Measurements from ENCODE around the gene CD7. TPM values are rescaled to one million over a fixed set of nuclear protein-coding genes. Genes with fewer than 3 reads are reported as not detected.

Gene CD7
- total and polyA plus RNA-seq, 9 of the 15 experiments (the other 6 are each of a cell fraction or from before 2014, with no cell fraction given): 0.21 to 0.35 TPM; not detected in 7

DNA sequence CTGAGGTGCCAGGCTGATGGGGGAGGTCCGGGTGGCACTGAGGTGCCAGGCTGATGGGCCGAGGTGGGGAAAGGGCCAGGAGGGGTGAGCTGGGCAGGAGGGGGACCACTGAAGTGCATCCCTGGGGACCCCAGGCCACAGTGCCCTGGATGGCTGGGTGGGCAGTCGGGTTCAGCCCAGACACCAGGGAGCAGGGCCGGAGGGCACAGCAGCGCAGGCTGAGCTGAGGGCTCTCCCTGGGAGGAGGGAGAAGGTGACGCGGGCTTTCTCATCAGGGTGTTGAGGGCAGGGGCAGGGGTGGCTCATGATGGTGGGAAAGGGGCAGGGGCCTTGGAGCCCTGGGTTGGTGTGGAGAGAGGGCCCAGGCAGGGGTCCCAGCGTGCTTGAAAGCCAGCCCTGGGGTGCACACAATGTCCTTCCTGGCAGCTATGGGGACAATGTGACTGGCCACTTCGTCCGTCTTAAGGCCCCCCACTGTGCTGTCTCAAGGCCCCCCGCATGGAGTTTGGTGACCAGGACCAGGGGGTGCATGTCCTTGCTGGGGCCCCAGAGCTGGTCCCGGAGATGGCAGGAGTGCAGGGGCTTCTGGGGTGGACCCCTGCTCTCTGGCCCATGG, 16.0 kb downstream of the CD7 start (continued):
- no peak for TF ChIP-seq HOMEZ (CRISPR knock-in tag; IDR thresholded peaks at IDR 0.05)
- TF ChIP-seq SUPT5H (IDR thresholded peaks at IDR 0.05): no peak
- TF ChIP-seq RBM22 (IDR thresholded peaks at IDR 0.05; ENCODE audit: low read depth, low read length, poor library complexity, severe bottlenecking): no peak
- TF ChIP-seq PCBP2 (IDR thresholded peaks at IDR 0.05; ENCODE audit: low read depth, low read length, poor library complexity, severe bottlenecking): no peak
- peak in 1 of 2 experiments; percentile 86; a peak in 2 of 4 replicates for TF ChIP-seq MLLT1 (IDR thresholded peaks at IDR 0.05)
- TF ChIP-seq, protein P1, sequence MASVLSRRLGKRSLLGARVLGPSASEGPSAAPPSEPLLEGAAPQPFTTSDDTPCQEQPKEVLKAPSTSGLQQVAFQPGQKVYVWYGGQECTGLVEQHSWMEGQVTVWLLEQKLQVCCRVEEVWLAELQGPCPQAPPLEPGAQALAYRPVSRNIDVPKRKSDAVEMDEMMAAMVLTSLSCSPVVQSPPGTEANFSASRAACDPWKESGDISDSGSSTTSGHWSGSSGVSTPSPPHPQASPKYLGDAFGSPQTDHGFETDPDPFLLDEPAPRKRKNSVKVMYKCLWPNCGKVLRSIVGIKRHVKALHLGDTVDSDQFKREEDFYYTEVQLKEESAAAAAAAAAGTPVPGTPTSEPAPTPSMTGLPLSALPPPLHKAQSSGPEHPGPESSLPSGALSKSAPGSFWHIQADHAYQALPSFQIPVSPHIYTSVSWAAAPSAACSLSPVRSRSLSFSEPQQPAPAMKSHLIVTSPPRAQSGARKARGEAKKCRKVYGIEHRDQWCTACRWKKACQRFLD (CRISPR knock-in tag; IDR thresholded peaks at IDR 0.05): 0 out of 2 replicates have a peak, but pooled peaks have one; percentile 23
- no peak for TF ChIP-seq ZNF551 (CRISPR knock-in tag; IDR thresholded peaks at IDR 0.05)
- peak; percentile 28 for TF ChIP-seq PCBP1 (IDR thresholded peaks at IDR 0.05; ENCODE audit: low read depth, low read length, poor library complexity, severe bottlenecking)
- TF ChIP-seq ZFX (CRISPR knock-in tag; IDR thresholded peaks at IDR 0.05): peak; percentile 30; the same call in 1 of the 2 replicates
- no peak for TF ChIP-seq KLF13 (tag; IDR thresholded peaks at IDR 0.05; ENCODE audit: borderline replicate concordance, low read depth)
- TF ChIP-seq RBFOX2 (IDR thresholded peaks at IDR 0.05; ENCODE audit: low read depth, low read length): peak; percentile 31; the same call in 1 of the 2 replicates
- no peak for TF ChIP-seq RCOR1 (IDR thresholded peaks at IDR 0.05; ENCODE audit: borderline replicate concordance in 1 of 2, low read depth in 2 of 2, low read length in 2 of 2)
- TF ChIP-seq THRAP3 (IDR thresholded peaks at IDR 0.05; ENCODE audit: borderline replicate concordance): no peak
- no peak for TF ChIP-seq ETS2 (tag; IDR thresholded peaks at IDR 0.05; ENCODE audit: borderline replicate concordance, poor library complexity, severe bottlenecking)
- TF ChIP-seq, protein P2, sequence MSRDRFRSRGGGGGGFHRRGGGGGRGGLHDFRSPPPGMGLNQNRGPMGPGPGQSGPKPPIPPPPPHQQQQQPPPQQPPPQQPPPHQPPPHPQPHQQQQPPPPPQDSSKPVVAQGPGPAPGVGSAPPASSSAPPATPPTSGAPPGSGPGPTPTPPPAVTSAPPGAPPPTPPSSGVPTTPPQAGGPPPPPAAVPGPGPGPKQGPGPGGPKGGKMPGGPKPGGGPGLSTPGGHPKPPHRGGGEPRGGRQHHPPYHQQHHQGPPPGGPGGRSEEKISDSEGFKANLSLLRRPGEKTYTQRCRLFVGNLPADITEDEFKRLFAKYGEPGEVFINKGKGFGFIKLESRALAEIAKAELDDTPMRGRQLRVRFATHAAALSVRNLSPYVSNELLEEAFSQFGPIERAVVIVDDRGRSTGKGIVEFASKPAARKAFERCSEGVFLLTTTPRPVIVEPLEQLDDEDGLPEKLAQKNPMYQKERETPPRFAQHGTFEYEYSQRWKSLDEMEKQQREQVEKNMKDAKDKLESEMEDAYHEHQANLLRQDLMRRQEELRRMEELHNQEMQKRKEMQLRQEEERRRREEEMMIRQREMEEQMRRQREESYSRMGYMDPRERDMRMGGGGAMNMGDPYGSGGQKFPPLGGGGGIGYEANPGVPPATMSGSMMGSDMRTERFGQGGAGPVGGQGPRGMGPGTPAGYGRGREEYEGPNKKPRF (IDR thresholded peaks at IDR 0.05; ENCODE audit: low read depth, low read length): no peak
- no peak for TF ChIP-seq YY1 (IDR thresholded peaks at IDR 0.05; ENCODE audit: borderline replicate concordance in 1 of 3, control insufficient read depth in 1 of 3, extremely low read depth in 1 of 3, insufficient read depth in 3 of 3, insufficient read length in 1 of 3, insufficient replicate concordance in 2 of 3, low read depth in 1 of 3, low read length in 2 of 3)
- TF ChIP-seq SP2 (IDR thresholded peaks at IDR 0.05; ENCODE audit: extremely low read depth, low read depth, low read length, poor library complexity, severe bottlenecking): no peak

Data from K562 (cell line).